ENCODE results near the gene EIF5A. TPM values are rescaled to one million over a fixed set of nuclear protein-coding genes. Genes with fewer than 3 reads are reported as not detected.

Gene EIF5A
- total RNA-seq, 1 experiment from 2014 or later, result 1,142 TPM

GRCh38 chr17:7260151-7260550 is 47.3 kb upstream of the EIF5A start:
- H3K36me3 Mint-ChIP-seq (ENCODE audit: insufficient read depth, unreplicated experiment), result peaks cover 41% of the 10 kb centered on the region
- H3K4me1 Mint-ChIP-seq (ENCODE audit: insufficient read depth, unreplicated experiment), result peaks cover 36% of the 10 kb centered on the region
- no TSS peak for BruUV-seq (replicated peaks)
- H3K27ac Mint-ChIP-seq (ENCODE audit: low read depth, unreplicated experiment), result peak overlapping the region; percentile 79
- no peaks in the 10 kb centered on the region for H3K27me3 Mint-ChIP-seq (ENCODE audit: insufficient read depth, unreplicated experiment)
- H3K4me3 Mint-ChIP-seq (ENCODE audit: unreplicated experiment), result peak overlapping the region; percentile 73
- intact Hi-C loops (cut with micrococcal nuclease), result no loop called here
- CTCF ChIA-PET, result interaction anchor here (0.9 to 1.8 kb wide), 3 partner anchors 21 to 40 kb away, joined by 4 to 7 read pairs (median 4); partner anchors contain the start of gene SLC2A4
- TF ChIP-seq CTCF (IDR thresholded peaks at IDR 0.05; ENCODE audit: unreplicated experiment), result no peak
- no peak for DNase-seq (ENCODE audit: unreplicated experiment)
- POLR2A ChIA-PET, result interaction anchor here (0.9 to 7.7 kb wide), 10 partner anchors 9 to 225 kb away, joined by 3 to 92 read pairs (median 8); partner anchors contain the start of genes ACADVL, CTDNEP1, DLG4 and DVL2
- no peaks in the 10 kb centered on the region for H3K9me3 Mint-ChIP-seq (ENCODE audit: unreplicated experiment)

GRCh38 chr17:7260651-7261378 is 46.6 kb upstream of the EIF5A start:
- peak; percentile 87 for DNase-seq (ENCODE audit: unreplicated experiment)
- ChIA-PET POLR2A (interaction anchor here (0.6 to 7.7 kb wide), 10 partner anchors 10 to 225 kb away, joined by 3 to 92 read pairs (median 6); partner anchors contain the start of genes ACADVL, CTDNEP1, DLG4 and DVL2), CTCF (interaction anchor here (0.6 kb wide), 1 partner anchor 160 kb away, joined by 3 read pairs; no protein-coding TSS in a partner anchor)
- no peak for TF ChIP-seq CTCF (IDR thresholded peaks at IDR 0.05; ENCODE audit: unreplicated experiment)
- Mint-ChIP-seq H3K27me3 (ENCODE audit: insufficient read depth, unreplicated experiment) (no peaks in the 10 kb centered on the region), H3K36me3 (ENCODE audit: insufficient read depth, unreplicated experiment) (peaks cover 35% of the 10 kb centered on the region), H3K4me1 (ENCODE audit: insufficient read depth, unreplicated experiment) (peaks cover 36% of the 10 kb centered on the region), H3K27ac (ENCODE audit: low read depth, unreplicated experiment) (peak overlapping the region; percentile 79), H3K4me3 (ENCODE audit: unreplicated experiment) (peak overlapping the region; percentile 73), H3K9me3 (ENCODE audit: unreplicated experiment) (no peaks in the 10 kb centered on the region)
- intact Hi-C loops (cut with micrococcal nuclease), result no loop called here
- TSS peak; percentile 75 for BruUV-seq (replicated peaks)

GRCh38 chr17:7261379-7262191 is 45.8 kb upstream of the EIF5A start:
- Mint-ChIP-seq H3K4me1 (ENCODE audit: insufficient read depth, unreplicated experiment) (peaks cover 35% of the 10 kb centered on the region), H3K9me3 (ENCODE audit: unreplicated experiment) (no peaks in the 10 kb centered on the region), H3K27me3 (ENCODE audit: insufficient read depth, unreplicated experiment) (no peaks in the 10 kb centered on the region), H3K4me3 (ENCODE audit: unreplicated experiment) (peak overlapping the region; percentile 73), H3K36me3 (ENCODE audit: insufficient read depth, unreplicated experiment) (peaks cover 27% of the 10 kb centered on the region), H3K27ac (ENCODE audit: low read depth, unreplicated experiment) (peak overlapping the region; percentile 79)
- no TSS peak for BruUV-seq (replicated peaks)
- ChIA-PET POLR2A (interaction anchor here (0.6 to 1.2 kb wide), 3 partner anchors 22 to 160 kb away, joined by 3 to 6 read pairs (median 4); partner anchors contain the start of genes ACADVL, DLG4 and PHF23), CTCF (interaction anchor here (0.6 kb wide), 1 partner anchor 159 kb away, joined by 3 read pairs; no protein-coding TSS in a partner anchor)
- intact Hi-C loops (cut with micrococcal nuclease), result no loop called here
- no peak for DNase-seq (ENCODE audit: unreplicated experiment)
- no peak for TF ChIP-seq CTCF (IDR thresholded peaks at IDR 0.05; ENCODE audit: unreplicated experiment)

Data from MCF 10A (cell line).